ENCODE measurements around the gene PRSS27.
"Not testable (repeated sequence)": the region's sequence is repeated elsewhere in the genome, so short reads cannot be mapped to it uniquely, and the experiment has no call there.

PRSS27 gene

GRCh38 chr16:2708290-2708639 lies 11.8 kb downstream of the PRSS27 start:
- DNase-seq = no peak

- peak in 1 of 14 donors; percentile 80 for DNase-seq
Measured at GRCh38 chr16:2707368-2708289, 12.4 kb downstream of the PRSS27 start.

- no peak for DNase-seq
Measured at GRCh38 chr16:2706611-2707311, 13.3 kb downstream of the PRSS27 start.

- DNase-seq = no peak
Measured at GRCh38 chr16:2706085-2706484, 13.9 kb downstream of the PRSS27 start.

GRCh38 chr16:2705351-2705750 lies 14.7 kb downstream of the PRSS27 start:
- no peak for DNase-seq

GRCh38 chr16:2704983-2705275 lies 15.1 kb downstream of the PRSS27 start:
- no peak for DNase-seq

GRCh38 chr16:2704166-2704982 lies 15.7 kb downstream of the PRSS27 start:
- DNase-seq = no peak

GRCh38 chr16:2702871-2703745 lies 16.9 kb downstream of the PRSS27 start:
- DNase-seq = peak in 9 of 14 donors; percentile 11 to 77 (median 55)

- no peak for DNase-seq
Measured at GRCh38 chr16:2702438-2702825, 17.6 kb downstream of the PRSS27 start.

GRCh38 chr16:2701713-2702437 lies 18.1 kb downstream of the PRSS27 start:
- DNase-seq = no peak

- DNase-seq = no peak
Measured at GRCh38 chr16:2701272-2701671, 18.8 kb downstream of the PRSS27 start.

GRCh38 chr16:2700786-2701185 lies 19.2 kb downstream of the PRSS27 start:
- DNase-seq = no peak

GRCh38 chr16:2699791-2700600 lies 20.0 kb downstream of the PRSS27 start:
- no peak for DNase-seq

- no peak for DNase-seq
Measured at GRCh38 chr16:2698965-2699750, 20.9 kb downstream of the PRSS27 start.

- DNase-seq = no peak
Measured at GRCh38 chr16:2698103-2698870, 21.7 kb downstream of the PRSS27 start.

- no peak for DNase-seq
Measured at GRCh38 chr16:2697401-2697948, 22.5 kb downstream of the PRSS27 start.

- not testable (repeated sequence) for DNase-seq
Measured at GRCh38 chr16:2696601-2697250, 23.3 kb downstream of the PRSS27 start.

All from C1 segment of cervical spinal cord (tissue), 14 donors.